ENCODE data around the gene VSX2. TPM values are rescaled to one million over a fixed set of nuclear protein-coding genes. Genes with fewer than 3 reads are reported as not detected.

The VSX2 gene
- total and polyA plus RNA-seq, 4 experiments from 2014 or later = not detected

GRCh38 chr14:74260525-74261233 is 21.4 kb downstream of the VSX2 start:
- H3K36me3 Mint-ChIP-seq = no peaks in the 10 kb centered on the region
- no peak overlapping the region for H3K27ac Mint-ChIP-seq
- no peak overlapping the region for H3K27ac ChIP-seq (ENCODE audit: low read depth, low read length)
- no peaks in the 10 kb centered on the region for H3K36me3 ChIP-seq (ENCODE audit: insufficient read depth, low read length)
- H3K4me3 Mint-ChIP-seq = peak overlapping the region in 1 of 8 donors; percentile 65
- peaks cover 3 to 11% (median 4%) of the 10 kb centered on the region in 4 donors for H3K4me1 Mint-ChIP-seq
- H3K4me3 ChIP-seq (ENCODE audit: low read length in 2 of 2) = no peak overlapping the region
- H3K9me3 Mint-ChIP-seq = no peaks in the 10 kb centered on the region
- ChIA-PET CTCF (ENCODE audit: partially characterized antibody) (no interaction called here), POLR2A (ENCODE audit: partially characterized antibody) (no interaction called here)
- no peaks in the 10 kb centered on the region for H3K27me3 ChIP-seq (ENCODE audit: insufficient read depth, low read length)
- DNase-seq = no peak
- H3K9me3 ChIP-seq (ENCODE audit: control insufficient read depth in 1 of 2, low read length in 2 of 2) = no peaks in the 10 kb centered on the region
- peaks cover 12% of the 10 kb centered on the region for H3K4me1 ChIP-seq (ENCODE audit: insufficient read depth, low read length)
- H3K27me3 Mint-ChIP-seq = peaks cover 2 to 4% of the 10 kb centered on the region in 2 donors
- intact Hi-C loops (cut with micrococcal nuclease) = no loop called here

GRCh38 chr14:74261288-74261687 is 22.0 kb downstream of the VSX2 start:
- ChIA-PET POLR2A (ENCODE audit: partially characterized antibody) (interaction anchor here (0.6 kb wide), 1 partner anchor 176 kb away, joined by 4 read pairs; no protein-coding TSS in a partner anchor), CTCF (ENCODE audit: partially characterized antibody) (no interaction called here)
- Mint-ChIP-seq H3K27ac (no peak overlapping the region), H3K9me3 (no peaks in the 10 kb centered on the region), H3K36me3 (no peaks in the 10 kb centered on the region), H3K4me1 (peaks cover 3 to 11% (median 4%) of the 10 kb centered on the region in 4 donors), H3K27me3 (peaks cover 2 to 4% of the 10 kb centered on the region in 2 donors), H3K4me3 (peak overlapping the region in 2 of 8 donors; percentile 59 to 65)
- no peaks in the 10 kb centered on the region for H3K36me3 ChIP-seq (ENCODE audit: insufficient read depth, low read length)
- no peaks in the 10 kb centered on the region for H3K27me3 ChIP-seq (ENCODE audit: insufficient read depth, low read length)
- H3K9me3 ChIP-seq (ENCODE audit: control insufficient read depth in 1 of 2, low read length in 2 of 2) = no peaks in the 10 kb centered on the region
- intact Hi-C loops (cut with micrococcal nuclease) = no loop called here
- H3K27ac ChIP-seq (ENCODE audit: low read depth, low read length) = no peak overlapping the region
- H3K4me1 ChIP-seq (ENCODE audit: insufficient read depth, low read length) = peaks cover 12% of the 10 kb centered on the region
- no peak overlapping the region for H3K4me3 ChIP-seq (ENCODE audit: low read length in 2 of 2)
- DNase-seq = no peak

- ChIA-PET POLR2A (ENCODE audit: partially characterized antibody) (no interaction called here), CTCF (ENCODE audit: partially characterized antibody) (no interaction called here)
- peaks cover 0 to 6% (median under 1%) of the 10 kb centered on the region in 4 donors for H3K4me1 Mint-ChIP-seq
- no peak for DNase-seq
- Histone ChIP-seq H3K27ac (ENCODE audit: low read depth, low read length) (no peak overlapping the region), H3K4me3 (ENCODE audit: low read length in 2 of 2) (no peak overlapping the region), H3K4me1 (ENCODE audit: insufficient read depth, low read length) (peaks cover 10% of the 10 kb centered on the region), H3K9me3 (ENCODE audit: control insufficient read depth in 1 of 2, low read length in 2 of 2) (no peaks in the 10 kb centered on the region), H3K36me3 (ENCODE audit: insufficient read depth, low read length) (no peaks in the 10 kb centered on the region), H3K27me3 (ENCODE audit: insufficient read depth, low read length) (no peaks in the 10 kb centered on the region)
- no peaks in the 10 kb centered on the region for H3K9me3 Mint-ChIP-seq
- no peaks in the 10 kb centered on the region for H3K36me3 Mint-ChIP-seq
- peaks cover 0 to 4% of the 10 kb centered on the region in 2 donors for H3K27me3 Mint-ChIP-seq
- intact Hi-C loops (cut with micrococcal nuclease) = no loop called here
- no peak overlapping the region for H3K27ac Mint-ChIP-seq
- no peak overlapping the region for H3K4me3 Mint-ChIP-seq
Observed at GRCh38 chr14:74262076-74262475, 22.8 kb downstream of the VSX2 start.

GRCh38 chr14:74263181-74263580 is 23.9 kb downstream of the VSX2 start:
- ChIA-PET POLR2A (ENCODE audit: partially characterized antibody) (no interaction called here), CTCF (ENCODE audit: partially characterized antibody) (no interaction called here)
- Mint-ChIP-seq H3K4me1 (no peaks in the 10 kb centered on the region), H3K36me3 (no peaks in the 10 kb centered on the region), H3K4me3 (no peak overlapping the region), H3K9me3 (no peaks in the 10 kb centered on the region), H3K27me3 (peaks cover 0 to 4% of the 10 kb centered on the region in 2 donors), H3K27ac (no peak overlapping the region)
- no peak overlapping the region for H3K27ac ChIP-seq (ENCODE audit: low read depth, low read length)
- H3K9me3 ChIP-seq (ENCODE audit: control insufficient read depth in 1 of 2, low read length in 2 of 2) = no peaks in the 10 kb centered on the region
- H3K36me3 ChIP-seq (ENCODE audit: insufficient read depth, low read length) = no peaks in the 10 kb centered on the region
- H3K4me1 ChIP-seq (ENCODE audit: insufficient read depth, low read length) = peaks cover 4% of the 10 kb centered on the region
- intact Hi-C loops (cut with micrococcal nuclease) = no loop called here
- no peak overlapping the region for H3K4me3 ChIP-seq (ENCODE audit: low read length in 2 of 2)
- no peak for DNase-seq
- no peaks in the 10 kb centered on the region for H3K27me3 ChIP-seq (ENCODE audit: insufficient read depth, low read length)

- Histone ChIP-seq H3K27ac (ENCODE audit: low read depth, low read length) (no peak overlapping the region), H3K4me1 (ENCODE audit: insufficient read depth, low read length) (no peaks in the 10 kb centered on the region), H3K9me3 (ENCODE audit: control insufficient read depth in 1 of 2, low read length in 2 of 2) (no peaks in the 10 kb centered on the region), H3K4me3 (ENCODE audit: low read length in 2 of 2) (no peak overlapping the region), H3K36me3 (ENCODE audit: insufficient read depth, low read length) (no peaks in the 10 kb centered on the region), H3K27me3 (ENCODE audit: insufficient read depth, low read length) (no peaks in the 10 kb centered on the region)
- intact Hi-C loops (cut with micrococcal nuclease) = no loop called here
- no peak for DNase-seq
- no peaks in the 10 kb centered on the region for H3K4me1 Mint-ChIP-seq
- no peaks in the 10 kb centered on the region for H3K9me3 Mint-ChIP-seq
- H3K27me3 Mint-ChIP-seq = peaks cover 2 to 4% of the 10 kb centered on the region in 2 donors
- no peaks in the 10 kb centered on the region for H3K36me3 Mint-ChIP-seq
- POLR2A ChIA-PET (ENCODE audit: partially characterized antibody) = no interaction called here
- CTCF ChIA-PET (ENCODE audit: partially characterized antibody) = interaction anchor here (1.3 kb wide), 1 partner anchor 12 kb away, joined by 3 read pairs; no protein-coding TSS in a partner anchor
- H3K27ac Mint-ChIP-seq = no peak overlapping the region
- no peak overlapping the region for H3K4me3 Mint-ChIP-seq
Observed at GRCh38 chr14:74263921-74264320, 24.7 kb downstream of the VSX2 start.

- no peak for DNase-seq
- peak overlapping the region in 1 of 7 donors; percentile 66 for H3K27ac Mint-ChIP-seq
- no peaks in the 10 kb centered on the region for H3K36me3 Mint-ChIP-seq
- Histone ChIP-seq H3K36me3 (ENCODE audit: insufficient read depth, low read length) (no peaks in the 10 kb centered on the region), H3K4me3 (ENCODE audit: low read length in 2 of 2) (no peak overlapping the region), H3K4me1 (ENCODE audit: insufficient read depth, low read length) (no peaks in the 10 kb centered on the region), H3K27me3 (ENCODE audit: insufficient read depth, low read length) (no peaks in the 10 kb centered on the region), H3K9me3 (ENCODE audit: control insufficient read depth in 1 of 2, low read length in 2 of 2) (no peaks in the 10 kb centered on the region), H3K27ac (ENCODE audit: low read depth, low read length) (no peak overlapping the region)
- intact Hi-C loops (cut with micrococcal nuclease) = no loop called here
- CTCF ChIA-PET (ENCODE audit: partially characterized antibody) = interaction anchor here (1.1 to 2.2 kb wide), 3 partner anchors 8 to 14 kb away, joined by 3 to 7 read pairs (median 3); no protein-coding TSS in a partner anchor
- H3K4me3 Mint-ChIP-seq = no peak overlapping the region
- H3K9me3 Mint-ChIP-seq = no peaks in the 10 kb centered on the region
- peaks cover 3 to 4% of the 10 kb centered on the region in 2 donors for H3K27me3 Mint-ChIP-seq
- H3K4me1 Mint-ChIP-seq = no peaks in the 10 kb centered on the region
- POLR2A ChIA-PET (ENCODE audit: partially characterized antibody) = no interaction called here
Observed at GRCh38 chr14:74265301-74265965, 26.2 kb downstream of the VSX2 start.

GRCh38 chr14:74267588-74267987 is 28.3 kb downstream of the VSX2 start:
- Histone ChIP-seq H3K4me1 (ENCODE audit: insufficient read depth, low read length) (no peaks in the 10 kb centered on the region), H3K27ac (ENCODE audit: low read depth, low read length) (no peak overlapping the region), H3K27me3 (ENCODE audit: insufficient read depth, low read length) (no peaks in the 10 kb centered on the region), H3K36me3 (ENCODE audit: insufficient read depth, low read length) (no peaks in the 10 kb centered on the region), H3K4me3 (ENCODE audit: low read length in 2 of 2) (no peak overlapping the region), H3K9me3 (ENCODE audit: control insufficient read depth in 1 of 2, low read length in 2 of 2) (no peaks in the 10 kb centered on the region)
- no peak overlapping the region for H3K4me3 Mint-ChIP-seq
- ChIA-PET POLR2A (ENCODE audit: partially characterized antibody) (no interaction called here), CTCF (ENCODE audit: partially characterized antibody) (interaction anchor here (1.5 to 2.2 kb wide), 2 partner anchors 10 to 16 kb away, joined by 4 to 7 read pairs; no protein-coding TSS in a partner anchor)
- no peaks in the 10 kb centered on the region for H3K4me1 Mint-ChIP-seq
- H3K27me3 Mint-ChIP-seq = peaks cover 6 to 9% of the 10 kb centered on the region in 2 donors
- no peak overlapping the region for H3K27ac Mint-ChIP-seq
- H3K36me3 Mint-ChIP-seq = no peaks in the 10 kb centered on the region
- H3K9me3 Mint-ChIP-seq = no peaks in the 10 kb centered on the region
- no peak for DNase-seq
- intact Hi-C loops (cut with micrococcal nuclease) = no loop called here

Measured in CD4-positive, alpha-beta memory T cell (primary cell).